ENCODE data around the gene SPACA4.

Gene SPACA4

DNA sequence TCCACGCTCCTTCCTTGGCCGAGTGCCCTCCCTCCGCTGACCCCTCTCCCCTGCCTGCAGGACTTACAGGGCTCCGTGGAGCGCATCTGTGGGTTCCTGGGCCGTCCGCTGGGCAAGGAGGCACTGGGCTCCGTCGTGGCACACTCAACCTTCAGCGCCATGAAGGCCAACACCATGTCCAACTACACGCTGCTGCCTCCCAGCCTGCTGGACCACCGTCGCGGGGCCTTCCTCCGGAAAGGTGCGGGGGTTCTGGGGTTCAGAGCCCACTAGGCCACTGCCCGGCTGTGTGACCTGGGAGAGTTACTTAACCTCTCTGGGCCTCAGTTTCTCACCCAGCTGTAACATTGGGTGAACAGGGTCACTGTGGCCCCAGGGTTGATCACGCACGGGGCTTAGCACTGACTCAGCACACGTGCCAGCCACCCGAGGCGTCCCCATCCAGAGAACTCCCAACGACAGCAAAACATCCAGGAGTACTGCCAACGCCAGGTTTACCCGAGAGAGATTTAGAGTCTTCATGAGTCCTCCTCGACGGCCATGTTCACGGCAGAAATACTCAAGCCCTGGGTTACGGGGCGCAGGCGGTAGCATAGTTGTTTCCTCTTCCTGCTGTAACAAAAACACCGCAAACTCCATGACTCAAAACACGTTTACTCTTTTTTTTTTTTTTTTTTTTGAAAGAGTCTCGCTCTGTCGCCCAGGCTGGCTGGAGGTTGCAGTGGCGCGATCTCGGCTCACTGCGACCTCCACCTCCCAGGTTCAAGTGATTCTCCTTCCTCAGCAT lies 9.7 kb upstream of the SPACA4 start:
- DNase-seq (ENCODE audit: low read depth in 2 of 2): no peak

DNA sequence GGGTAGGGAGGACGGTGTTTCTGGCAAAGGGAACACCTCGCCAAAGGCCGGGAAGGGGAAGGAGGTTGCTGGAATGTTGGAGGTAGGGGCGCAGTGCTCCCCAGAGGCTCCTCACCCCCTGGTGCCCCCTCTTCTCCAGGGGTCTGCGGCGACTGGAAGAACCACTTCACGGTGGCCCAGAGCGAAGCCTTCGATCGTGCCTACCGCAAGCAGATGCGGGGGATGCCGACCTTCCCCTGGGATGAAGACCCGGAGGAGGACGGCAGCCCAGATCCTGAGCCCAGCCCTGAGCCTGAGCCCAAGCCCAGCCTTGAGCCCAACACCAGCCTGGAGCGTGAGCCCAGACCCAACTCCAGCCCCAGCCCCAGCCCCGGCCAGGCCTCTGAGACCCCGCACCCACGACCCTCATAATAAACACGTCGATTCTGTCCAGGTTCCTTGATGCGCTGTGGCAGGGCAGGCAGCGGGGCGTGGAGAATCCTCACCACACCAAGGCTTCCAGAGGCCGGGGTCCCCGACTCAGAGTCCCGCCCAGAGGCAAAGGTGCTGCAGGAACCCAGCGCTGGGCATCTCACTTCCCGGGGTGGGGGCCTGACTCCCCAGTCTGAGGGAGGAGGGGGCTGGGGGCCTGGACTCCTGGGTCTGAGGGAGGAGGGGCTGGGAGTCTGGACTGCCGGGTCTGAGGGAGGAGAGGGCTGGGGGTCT lies 7.4 kb upstream of the SPACA4 start:
- DNase-seq (ENCODE audit: low read depth in 2 of 2): no peak

DNA sequence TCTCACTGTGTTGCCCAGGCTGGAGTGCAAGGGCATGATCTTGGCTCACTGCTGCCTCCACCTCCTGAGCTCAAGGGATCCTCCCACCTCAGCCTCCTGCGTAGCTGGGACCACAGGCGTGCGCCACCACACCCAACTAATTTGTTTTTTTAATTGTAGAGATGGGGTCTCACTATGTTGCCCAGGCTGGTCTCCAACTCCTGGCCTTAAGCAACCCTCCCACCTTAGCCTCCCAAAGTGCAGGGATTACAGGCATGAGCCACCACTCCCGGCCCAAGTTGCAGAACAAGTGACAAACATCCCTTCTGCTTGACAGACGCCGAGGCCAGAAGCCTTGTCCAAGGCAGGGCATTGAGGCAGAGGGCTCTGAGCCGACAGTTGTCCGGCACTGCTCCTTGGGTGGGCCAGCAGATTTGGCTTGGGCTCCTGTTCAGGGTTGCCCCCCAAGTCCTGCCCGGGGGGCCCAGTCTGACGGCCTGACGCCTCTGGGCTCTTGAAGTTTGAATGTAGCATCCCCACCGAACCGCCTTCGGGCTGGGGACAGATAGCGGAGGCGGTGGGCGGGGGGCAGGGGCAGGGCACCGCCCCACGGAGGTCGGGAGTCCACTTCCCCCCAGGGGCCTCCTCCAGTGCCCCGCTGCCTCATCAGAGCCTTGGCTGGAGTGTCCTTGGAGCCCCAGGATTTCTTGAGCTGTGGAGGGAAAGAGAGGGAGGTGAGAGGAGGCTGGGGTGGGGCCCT lies 5.7 kb upstream of the SPACA4 start:
- no peak for DNase-seq (ENCODE audit: low read depth in 2 of 2)

DNA sequence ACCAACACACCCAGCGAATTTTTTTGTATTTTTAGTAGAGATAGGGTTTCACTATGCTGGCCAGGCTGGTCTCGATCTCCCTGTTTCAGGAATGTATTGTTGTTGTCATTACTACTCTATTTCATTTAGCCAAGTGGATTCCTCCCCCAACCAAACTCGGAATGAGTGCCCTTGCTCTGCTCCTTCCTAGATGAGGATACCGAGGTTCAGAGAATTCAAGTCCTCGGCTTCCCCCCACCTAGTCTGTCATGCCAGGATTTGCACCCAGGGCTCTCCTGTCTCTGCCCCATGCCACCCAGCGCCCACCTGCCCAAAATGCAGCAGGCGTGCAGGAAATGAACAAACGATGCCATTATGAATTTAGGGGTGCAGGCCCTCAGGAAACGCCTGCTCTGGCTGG lies 3.5 kb upstream of the SPACA4 start:
- DNase-seq (ENCODE audit: low read depth in 2 of 2): no peak

DNA sequence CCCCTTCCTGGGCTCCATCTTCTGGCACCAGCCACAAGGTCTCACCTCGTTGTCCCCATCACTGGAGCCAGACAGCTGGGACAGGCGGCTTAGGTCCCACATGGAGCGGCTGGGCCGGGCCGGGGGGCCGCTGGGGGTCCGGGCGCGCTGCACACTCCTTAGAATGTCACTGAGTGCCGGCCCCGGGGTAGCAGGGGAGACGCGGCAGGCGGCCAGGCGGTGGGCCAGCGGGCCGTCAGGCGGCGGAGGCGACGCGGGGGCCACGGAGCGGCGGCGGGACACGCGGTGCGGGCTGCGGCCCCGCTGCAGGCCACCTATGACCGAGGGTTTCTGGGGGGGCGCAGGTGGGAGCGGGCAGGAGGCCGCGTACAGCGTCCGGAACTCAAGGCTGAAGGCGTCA lies 3.1 kb upstream of the SPACA4 start:
- no peak for DNase-seq (ENCODE audit: low read depth in 2 of 2)

DNA sequence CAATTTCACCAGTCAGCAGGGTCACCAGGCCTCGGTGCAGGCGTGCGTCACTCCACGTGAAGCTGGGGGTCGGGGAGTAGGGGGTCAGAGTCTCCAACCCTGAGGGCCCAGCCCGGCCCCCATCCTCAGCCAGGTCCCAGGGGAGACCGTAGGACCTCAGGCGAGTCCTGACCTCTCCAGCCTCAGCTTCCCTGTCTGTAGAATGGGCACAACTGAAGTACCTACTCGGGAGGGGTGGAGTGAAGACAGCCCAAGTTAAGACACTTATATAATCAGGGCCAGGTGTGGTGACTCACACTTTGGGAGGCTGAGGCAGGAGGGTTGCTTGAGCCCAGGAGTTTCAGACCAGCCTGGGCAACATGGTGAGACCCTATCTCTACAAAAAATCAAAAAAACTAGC lies 2.7 kb upstream of the SPACA4 start:
- DNase-seq (ENCODE audit: low read depth in 2 of 2): no peak

DNA sequence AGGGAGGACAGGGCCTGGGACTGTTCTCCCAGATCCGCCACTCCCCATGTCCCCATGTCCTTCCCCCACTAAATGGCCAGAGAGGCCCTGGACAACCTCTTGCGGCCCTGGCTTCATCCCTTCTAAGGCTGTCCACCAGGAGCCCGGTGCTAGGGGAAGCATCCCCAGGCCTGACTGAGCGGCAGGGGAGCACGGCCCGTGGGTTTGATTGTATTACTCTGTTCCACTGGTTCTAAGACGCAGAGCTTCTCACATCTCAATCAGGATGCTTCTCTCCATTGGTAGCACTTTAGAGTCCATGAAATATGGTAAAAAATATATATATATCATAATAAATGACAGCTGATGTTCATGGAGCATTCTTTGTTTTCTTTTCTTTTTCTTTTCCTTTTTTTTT lies 815 bp downstream of the SPACA4 start:
- DNase-seq (ENCODE audit: low read depth in 2 of 2): no peak

DNA sequence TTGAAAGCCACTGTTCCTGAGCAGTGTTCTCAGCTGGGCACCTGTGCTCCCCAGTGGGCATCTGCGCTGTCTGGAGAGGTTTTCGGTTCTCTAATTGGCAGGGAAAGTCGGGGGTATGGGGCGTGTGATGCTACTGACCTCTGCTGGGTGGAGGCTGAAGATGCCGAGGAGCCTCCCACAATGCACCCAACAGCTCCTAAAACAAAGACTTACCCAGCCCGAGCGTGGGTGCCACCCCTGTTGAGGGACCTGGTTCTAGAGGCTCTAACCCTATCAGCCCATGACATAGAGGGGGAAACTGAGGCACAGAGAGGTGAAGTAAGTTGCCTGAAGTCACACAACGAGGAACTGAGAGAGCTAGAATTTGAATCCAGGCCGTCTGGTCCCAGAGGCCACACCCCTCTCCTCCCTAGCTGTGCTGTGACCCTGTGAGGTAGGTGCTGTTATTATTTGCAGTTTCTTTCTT lies 2.3 kb downstream of the SPACA4 start:
- no peak for DNase-seq (ENCODE audit: low read depth in 2 of 2)

DNA sequence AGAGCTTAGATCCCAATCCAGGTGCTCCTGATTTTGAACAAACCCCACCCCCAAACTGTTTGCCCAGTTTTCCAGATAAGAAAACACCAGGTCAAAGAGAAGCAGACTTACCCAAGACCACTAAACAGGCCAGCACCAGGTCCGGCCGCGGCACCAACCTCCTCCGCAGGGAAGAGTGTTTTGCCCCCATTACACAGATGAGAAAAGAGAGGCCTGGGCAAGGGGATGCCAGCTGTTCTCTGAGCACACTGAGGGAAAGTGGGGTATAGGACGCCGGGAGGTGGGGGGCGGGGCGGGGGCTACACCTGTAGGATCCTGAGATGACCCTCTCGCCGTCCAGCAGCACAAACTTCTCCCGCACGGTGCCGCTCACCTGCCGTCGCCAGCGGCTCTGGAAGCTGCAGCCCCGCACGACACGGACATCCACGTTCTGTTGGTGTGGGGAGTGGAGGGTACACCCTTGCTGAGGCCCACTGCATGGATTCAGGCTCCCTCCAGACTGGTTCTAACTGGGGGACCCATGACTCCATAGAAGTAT lies 3.1 kb downstream of the SPACA4 start:
- DNase-seq (ENCODE audit: low read depth in 2 of 2): no peak

DNA sequence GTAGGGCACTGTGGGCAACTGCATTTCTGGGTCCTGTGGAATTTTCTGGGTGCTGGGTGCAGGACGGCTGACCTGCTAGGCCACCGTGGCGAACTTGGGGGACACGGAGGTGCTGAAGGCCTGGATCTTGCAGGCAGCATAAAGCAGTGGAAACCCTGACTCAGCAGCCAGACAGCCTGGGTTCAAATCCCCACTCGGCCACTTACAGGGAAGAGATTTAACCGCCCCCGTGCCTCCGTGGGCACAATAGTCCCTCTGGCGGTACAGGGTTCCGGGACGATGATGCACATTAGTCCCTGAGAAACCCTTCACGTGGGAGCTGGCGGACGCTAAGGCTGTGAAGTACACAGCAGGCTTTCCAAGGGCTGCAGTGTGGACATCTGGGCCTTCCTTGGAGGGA lies 5.3 kb downstream of the SPACA4 start:
- no peak for DNase-seq (ENCODE audit: low read depth in 2 of 2)

DNA sequence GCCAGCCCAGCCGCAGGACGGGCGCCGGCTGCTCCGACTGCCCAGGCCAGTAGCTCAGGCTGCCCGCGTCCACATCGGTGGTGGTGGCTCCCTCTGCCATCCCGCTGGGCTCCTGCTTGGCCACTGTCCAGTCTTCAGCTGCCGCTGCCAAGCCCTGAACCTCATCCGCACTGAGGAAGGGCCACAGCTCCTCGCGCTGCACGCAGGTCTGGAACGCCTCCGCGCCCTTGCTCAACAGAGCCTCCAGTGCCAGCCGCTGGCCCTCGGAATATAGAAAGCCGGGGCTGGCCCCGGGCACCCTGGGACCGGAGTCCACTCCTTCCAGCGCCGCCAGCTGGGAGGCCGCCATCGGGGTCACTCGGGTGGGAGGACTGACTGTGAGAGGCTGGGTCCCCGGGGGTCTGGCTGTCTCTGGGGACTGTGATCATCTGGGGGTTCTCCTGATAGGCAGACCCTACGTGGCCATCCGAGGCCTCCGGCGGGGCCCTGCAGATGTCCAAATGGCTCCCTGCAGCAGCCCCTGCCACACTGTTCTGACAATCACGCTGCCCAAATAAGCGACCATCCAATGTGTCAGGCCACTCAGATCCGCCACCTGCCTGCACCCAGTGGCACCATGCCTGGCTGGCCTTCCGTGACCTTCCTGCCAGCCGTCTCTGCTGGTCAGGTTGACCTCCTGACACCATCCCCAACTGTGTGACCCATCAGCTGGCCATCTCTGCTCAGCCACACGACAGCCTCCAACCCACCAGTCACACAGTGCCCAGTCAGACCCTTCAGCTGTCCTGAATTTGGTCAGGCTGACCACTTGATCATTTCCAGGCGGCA lies 6.7 kb downstream of the SPACA4 start:
- DNase-seq (ENCODE audit: low read depth in 2 of 2): no peak

DNA sequence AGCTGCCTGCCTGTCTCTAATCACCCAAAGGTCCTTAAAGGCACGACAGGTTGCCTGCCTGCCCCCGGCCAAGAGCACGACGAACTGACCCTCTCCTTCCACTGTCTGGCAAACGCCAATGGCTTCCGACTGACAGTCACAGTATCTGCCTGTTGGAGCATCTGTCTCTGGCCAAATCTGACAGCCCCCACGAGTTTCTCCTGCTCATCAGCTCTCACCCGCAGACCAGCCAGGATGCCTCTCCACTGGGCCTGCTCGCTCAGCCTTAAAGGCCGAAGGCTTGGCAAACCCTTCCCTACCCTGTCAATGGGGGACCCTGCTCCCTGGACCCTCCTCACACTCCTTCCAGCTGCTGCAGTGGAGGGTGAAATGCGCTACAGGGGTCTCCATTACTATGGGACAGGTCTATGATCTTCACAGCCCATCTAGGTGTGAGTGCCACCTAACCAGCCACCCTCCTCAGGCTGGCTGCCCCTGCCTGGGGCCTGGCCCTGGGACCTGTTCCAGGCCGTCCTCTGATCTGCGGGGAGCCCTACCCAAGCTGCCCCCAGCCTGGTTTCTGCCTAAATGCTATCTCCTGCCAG lies 7.4 kb downstream of the SPACA4 start:
- no peak for DNase-seq (ENCODE audit: low read depth in 2 of 2)

DNA sequence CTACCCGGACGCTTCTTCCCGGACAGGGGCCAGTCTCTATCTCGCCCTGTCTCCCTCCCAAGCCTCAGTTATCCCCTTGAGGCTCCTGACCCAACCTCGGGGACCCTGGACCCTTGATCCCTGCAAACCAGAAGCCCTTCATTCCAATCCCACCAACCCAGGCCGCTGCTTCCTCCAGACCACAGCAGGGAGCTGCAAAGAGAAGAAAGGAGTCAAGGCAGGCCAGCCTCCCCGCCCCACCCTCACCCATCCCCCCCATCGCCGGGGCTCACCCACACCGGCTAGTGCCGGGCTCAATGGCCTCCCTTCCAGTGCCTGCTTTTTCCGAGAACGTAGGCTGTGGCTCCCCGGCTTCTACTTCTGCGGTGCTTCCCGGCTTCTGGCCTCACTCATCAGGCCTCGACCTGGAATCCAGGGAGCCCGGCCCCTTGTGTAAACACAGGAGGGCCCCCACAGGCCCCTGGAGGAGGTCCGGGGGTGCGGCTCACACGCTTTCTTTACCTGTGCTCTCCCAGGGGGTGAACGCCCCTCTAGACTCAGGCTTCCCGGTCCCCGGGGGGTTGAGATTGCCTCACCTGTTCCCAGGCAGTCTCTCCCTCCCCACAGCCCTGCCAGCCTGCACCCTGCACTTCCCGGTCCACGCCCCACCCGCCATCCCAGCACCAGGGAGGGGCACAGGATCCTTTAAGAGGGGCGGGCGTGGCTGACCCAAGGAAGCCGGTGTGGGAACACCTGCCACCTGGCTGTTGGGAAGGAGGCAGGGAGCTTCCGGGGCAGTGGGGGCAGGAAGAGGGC lies 8.1 kb downstream of the SPACA4 start, which contains the start of gene FAM83E:
Gene FAM83E (minus strand): TSS at position 641 of the 795 bp plus-strand sequence. CDS start 1,704 bp downstream, outside the sequence.
- DNase-seq (ENCODE audit: low read depth in 2 of 2): no peak

DNA sequence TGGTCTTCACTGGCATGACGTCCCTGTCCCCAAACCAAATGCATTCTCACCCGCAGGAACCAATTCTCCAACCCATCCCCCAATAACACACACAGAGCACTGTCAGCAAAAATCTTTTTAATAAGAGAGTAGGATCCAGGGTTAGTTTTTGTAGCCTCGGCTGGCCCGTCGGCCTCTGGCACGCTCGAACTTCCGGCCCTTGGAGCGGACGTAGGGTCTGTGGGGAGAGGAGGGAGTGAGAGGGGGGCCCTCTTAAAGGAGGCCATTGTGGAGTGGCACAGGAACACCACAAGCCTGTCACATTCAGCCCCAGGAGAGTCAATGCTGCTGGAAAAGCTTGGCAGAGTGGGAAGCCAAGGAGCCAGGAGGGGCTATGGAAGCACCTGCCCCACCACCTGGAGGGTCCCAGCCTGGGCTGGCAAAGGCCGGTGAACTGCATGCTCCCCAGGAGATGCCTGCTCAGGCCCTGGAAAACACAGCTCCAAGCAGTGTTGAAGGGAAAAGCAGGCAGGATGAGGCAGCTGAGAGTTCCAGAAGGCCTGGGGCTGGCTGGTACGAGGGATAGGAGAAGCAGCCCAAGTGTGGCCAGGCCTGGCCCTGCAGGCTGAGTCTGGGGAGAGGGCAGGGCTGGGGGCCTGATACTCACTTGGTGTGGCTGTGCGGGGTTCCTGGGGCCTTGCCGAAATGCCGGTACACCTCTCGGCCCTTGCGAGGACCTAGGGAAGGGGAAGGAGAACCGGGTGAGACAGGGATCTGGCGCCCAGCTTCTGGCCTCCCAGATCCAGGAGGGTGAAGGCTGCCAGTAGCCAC lies 8.9 kb downstream of the SPACA4 start:
- no peak for DNase-seq (ENCODE audit: low read depth in 2 of 2)

DNA sequence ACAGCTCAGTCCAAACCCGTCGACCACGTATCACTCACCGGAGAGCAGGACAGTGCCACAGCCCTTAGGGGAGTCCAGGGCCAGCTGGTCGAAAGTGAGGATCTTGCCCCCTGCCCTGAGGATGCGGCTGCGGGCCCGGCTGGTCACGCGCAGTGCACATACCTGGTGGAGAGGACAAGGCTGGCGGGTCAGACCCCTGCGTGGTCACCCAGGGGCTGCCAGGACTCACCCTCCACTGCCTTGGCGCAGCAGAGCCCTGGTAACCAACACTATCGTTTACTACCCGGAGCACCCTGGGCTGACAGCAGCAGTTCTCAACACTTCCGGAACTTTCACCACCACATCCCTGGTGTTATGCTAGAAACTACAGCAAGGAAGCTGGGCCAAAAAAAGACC lies 9.5 kb downstream of the SPACA4 start:
- DNase-seq (ENCODE audit: low read depth in 2 of 2): no peak

DNA sequence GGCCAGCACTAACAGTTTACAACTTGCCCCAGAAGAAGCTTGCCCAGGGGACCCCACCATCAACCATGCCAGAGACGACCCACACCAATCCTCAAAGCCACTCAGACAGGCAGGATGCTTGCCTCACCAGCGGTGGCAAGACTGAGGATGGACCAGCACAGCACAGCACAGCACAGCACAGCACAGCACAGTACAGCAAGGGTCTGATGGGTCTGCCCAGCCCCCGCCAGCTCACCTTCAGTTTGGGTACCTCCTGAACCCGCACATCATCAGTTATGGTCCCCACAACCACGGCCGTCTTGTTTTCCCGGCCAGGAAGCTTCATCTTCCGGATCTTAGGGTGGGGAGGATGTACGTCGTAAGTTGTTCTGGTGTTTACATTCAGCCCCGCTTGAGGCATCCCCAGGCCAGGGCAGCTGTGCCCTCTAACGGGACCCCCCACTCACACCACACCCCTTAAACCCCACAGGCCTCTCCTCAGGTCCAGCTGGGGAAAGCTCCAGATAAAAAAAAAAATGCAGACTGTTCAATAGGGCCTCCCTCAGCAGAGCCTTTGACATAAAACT lies 10.0 kb downstream of the SPACA4 start:
- no peak for DNase-seq (ENCODE audit: low read depth in 2 of 2)

DNA sequence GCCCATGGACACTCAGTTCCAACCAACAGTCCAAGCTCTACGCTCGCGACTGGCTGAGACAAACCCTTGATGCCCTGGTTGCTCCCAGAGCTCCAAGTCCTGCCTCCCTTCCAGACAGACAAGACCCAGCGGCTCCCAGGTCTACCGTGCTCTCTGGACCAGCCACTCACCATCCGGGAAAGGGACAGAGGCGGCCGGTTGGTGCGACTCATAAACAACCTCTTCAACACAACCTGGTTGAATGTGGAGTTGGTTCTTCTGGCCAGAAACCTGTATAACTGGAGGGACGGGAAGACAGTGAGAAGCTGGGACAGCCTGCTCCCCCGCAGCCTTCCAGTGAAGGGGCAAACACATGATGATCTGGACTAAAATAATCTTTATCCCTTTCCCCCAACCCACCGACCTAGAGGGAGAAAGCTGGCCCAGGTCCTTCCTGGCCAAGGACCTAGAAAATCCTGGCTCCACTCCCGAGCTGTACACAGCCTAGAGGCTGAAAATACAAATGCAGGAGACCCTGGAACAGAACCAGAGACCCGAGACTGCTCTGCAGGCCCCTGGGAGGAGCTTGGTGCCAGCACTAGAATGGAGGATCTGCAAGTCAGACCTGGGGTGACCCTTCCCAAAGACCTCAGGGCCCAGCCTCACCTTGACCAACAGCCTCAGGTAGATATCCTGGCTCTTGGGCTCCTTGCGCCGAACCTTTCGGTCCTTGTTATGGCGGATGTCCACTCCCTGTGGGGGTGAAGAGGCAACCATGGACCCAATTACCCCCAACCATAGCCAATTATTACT lies 10.8 kb downstream of the SPACA4 start:
- no peak for DNase-seq (ENCODE audit: low read depth in 2 of 2)

DNA sequence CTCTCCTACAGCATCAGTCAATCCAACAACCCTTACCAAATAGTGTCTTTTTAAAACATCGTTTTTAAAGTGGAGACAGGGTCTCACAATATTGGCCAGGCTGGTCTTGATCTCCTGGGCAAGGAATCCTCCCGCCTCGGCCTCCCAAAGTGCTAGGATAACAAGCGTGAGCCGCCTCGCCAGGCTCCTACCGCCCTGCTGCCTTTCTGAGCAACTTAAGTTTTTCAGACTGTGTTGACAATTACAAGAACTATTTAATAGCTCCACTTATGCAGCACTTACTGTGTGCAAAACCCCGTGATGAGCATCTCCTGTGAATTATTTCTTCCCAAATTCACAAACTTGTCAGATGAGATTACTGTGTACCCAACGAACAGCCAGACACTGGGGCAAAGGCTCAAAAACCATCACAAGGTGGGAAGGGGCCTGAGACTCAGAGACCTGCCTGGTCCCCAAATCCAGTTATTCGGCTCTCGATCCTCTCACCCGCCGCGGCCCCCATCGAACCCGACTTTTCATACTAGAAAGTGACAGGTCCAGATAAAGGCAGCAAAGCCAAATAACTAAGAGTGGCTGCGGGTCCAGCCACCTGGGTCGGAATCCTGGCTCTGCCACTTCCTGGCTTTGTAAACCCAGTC lies 11.9 kb downstream of the SPACA4 start:
- no peak for DNase-seq (ENCODE audit: low read depth in 2 of 2)
